Iris pigment epithelial cell (primary cell): ENCODE data around the gene ELOVL4.
A peak's percentile ranks its signal among the peaks of the same experiment; 100 is the strongest.

Experiments
- DNase-seq: peaks from one replicate; pipeline ENCODE4 v3.0.0-alpha.2; 2011; ENCODE audit warnings: low read depth

The ELOVL4 gene

GRCh38 chr6:79911992-79912391 is 35.4 kb downstream of the ELOVL4 start:
- no peak for DNase-seq

- DNase-seq = no peak
These were observed 37.8 kb downstream of the ELOVL4 start for GRCh38 chr6:79909517-79909916.

DNA sequence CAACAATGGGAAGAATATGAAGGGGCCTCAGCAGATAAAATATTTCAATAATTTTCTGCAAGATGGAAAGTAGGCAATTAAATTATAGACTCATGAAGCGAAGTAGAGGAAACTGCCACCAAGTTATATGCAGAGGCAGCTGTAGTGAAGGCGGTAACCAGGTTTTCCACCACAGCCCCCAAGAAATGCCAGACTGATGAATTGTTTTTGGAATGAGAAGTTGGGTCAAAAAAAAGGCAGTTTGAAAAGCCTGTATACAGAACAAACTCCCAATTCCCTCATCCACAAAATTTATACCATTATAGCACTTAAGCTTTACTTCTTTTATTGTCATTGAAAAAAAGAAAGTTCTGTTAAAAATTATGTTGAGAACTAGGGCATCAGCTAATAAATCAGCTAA is 45.3 kb downstream of the ELOVL4 start:
- no peak for DNase-seq

GRCh38 chr6:79898076-79898475 is 49.3 kb downstream of the ELOVL4 start:
- no peak for DNase-seq

GRCh38 chr6:79896075-79896449 is 51.3 kb downstream of the ELOVL4 start:
- no peak for DNase-seq

DNA sequence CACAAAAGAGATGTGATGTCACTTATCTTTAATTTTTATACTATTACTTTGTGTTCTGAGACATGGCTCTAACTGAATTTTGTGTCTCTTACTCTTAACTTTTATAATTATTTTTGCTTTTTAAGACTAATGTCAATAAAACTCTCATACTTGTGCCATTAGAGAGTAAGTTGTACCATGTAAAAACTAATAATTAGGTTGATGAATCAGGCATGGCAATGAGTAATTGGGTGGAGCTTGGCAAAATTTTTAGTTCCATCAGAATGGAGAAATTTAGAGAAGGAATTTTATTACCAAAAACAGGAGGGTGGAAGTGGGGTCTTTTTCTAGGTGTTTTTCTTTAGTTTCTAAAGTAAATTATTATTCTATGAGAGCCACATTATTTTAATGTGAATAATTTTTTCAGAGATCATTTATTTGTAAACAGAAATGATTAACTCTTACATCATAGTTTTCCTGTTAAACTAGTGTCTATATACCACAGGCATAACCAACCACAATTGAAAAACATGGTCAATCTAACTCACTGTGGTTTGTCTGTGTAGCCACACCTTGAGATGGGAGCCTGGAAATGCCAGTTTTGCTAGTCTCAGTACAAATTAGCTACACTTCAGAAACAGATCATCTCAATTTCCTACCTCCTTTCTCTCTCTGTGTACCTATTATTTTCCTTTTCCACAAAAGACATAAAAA is 51.8 kb downstream of the ELOVL4 start:
- no peak for DNase-seq

DNA sequence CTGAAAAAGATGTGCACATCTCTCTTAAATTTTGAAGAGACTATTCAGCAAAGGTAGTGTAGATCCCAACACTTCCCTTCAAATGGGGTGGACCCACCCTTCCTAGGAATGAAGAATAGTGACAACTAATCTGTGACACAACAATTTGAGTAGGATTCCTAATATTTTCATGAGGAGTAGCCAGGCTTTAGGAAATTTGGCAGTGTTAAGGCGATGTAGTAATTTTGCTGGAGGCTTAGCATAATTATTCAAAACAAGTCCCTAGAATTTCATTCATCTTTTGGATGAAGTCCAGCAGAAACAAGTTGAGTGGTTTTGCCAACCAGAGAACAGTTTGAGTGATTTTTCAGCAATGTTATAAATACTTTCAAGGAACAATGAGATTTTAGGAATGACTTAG is 52.4 kb downstream of the ELOVL4 start:
- no peak for DNase-seq

DNA sequence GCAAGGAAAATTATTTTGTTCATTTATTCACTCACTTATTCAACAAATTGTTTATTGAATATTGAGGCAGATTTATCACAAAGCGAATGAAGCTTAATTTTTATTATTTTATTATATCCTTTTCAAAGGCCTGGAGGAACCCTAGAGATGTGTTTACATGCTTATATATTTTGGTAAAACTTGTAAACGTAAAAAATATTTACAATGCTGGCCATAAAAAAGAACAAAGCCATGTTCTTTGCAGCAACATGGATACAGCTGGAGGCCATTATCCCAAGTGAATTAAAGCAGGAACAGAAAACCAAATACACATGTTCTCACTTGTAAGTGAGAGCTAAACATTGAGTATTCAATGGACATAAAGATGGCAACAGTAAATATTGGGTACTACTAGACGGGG is 58.8 kb downstream of the ELOVL4 start:
- no peak for DNase-seq

DNA sequence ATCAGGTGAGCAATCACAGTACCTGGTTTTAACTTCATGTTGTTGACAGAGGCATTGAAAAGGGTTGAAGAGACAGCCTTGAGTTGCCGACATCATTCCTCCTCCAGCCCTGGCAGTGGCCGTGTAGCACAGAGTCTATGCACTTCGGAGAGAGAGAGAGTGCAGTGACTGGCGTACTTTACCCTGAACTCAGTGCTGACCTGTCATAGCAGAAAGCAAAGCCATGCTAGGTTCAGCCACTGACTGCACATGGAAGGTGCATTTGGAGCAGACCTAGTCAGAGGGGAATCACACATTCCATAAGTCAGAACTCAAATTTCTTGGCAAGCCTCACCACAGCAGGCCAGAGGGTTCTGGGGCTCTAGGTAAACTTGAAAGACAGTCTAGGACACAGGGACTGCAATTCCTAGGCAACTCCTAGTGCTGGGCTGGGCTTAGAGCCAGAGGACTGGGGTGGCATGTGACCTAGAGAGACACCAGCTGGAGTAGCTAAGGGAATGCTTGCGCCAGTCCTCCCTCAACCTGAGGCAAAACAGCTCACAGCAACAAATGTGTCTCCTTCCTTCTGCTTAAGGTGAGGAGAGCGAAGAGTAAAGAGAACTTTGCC is 69.1 kb downstream of the ELOVL4 start:
- no peak for DNase-seq

GRCh38 chr6:79874531-79875134 is 72.7 kb downstream of the ELOVL4 start:
- peak; percentile 56 for DNase-seq

- DNase-seq = peak; percentile 93
These were observed 74.4 kb downstream of the ELOVL4 start for GRCh38 chr6:79872986-79873385.

- no peak for DNase-seq
These were observed 75.0 kb downstream of the ELOVL4 start for GRCh38 chr6:79872303-79872702.

DNA sequence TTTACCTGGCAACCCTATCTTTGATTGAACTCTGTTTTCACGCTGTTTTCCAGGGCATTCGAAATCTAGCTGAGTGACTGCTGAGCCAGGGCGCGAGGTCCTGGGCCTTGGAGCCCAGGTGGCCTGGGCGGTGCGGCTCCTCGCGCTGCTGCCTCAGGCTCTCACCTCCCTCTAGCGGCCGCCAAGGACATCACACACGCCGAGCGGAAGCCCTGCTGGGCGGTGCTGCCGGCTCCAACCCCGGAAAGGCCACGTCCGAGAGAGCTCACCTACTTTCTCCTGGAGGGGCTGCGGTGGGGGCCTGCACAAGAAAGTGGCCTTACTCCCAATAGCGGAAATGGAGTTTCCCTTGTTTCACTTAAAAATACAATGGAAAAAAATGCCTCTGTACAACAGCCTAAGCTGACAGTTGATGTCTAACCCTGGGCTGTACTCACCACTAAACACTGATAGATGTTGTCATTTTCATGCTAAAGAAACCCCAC is 77.7 kb downstream of the ELOVL4 start:
- peak; percentile 69 for DNase-seq

- no peak for DNase-seq
These were observed 78.2 kb downstream of the ELOVL4 start for GRCh38 chr6:79869184-79869583.

- peak; percentile 69 for DNase-seq
These were observed 79.1 kb downstream of the ELOVL4 start for GRCh38 chr6:79868098-79868722.
